Measurements from ENCODE around the gene KRT85. TPM values are rescaled to one million over a fixed set of nuclear protein-coding genes. Genes with fewer than 3 reads are reported as not detected.

KRT85 gene
- total and polyA plus RNA-seq, 2 donors (not counting 3 experiments of a cell fraction or from before 2014, with no cell fraction given), result not detected

GRCh38 chr12:52313926-52314325 is 53.4 kb downstream of the KRT85 start:
- TF ChIP-seq EZH2 (IDR thresholded peaks at IDR 0.05; ENCODE audit: borderline replicate concordance, low read depth, low read length, severe bottlenecking) (no peak), GATA2 (IDR thresholded peaks at IDR 0.05; ENCODE audit: insufficient read depth, insufficient read length, low read depth, low read length) (no peak), FOS (IDR thresholded peaks at IDR 0.05; ENCODE audit: borderline replicate concordance, insufficient read depth, low read length) (no peak), POLR2AphosphoS5 (IDR thresholded peaks at IDR 0.05; ENCODE audit: insufficient read depth, low read depth, low read length) (no peak), JUN (IDR thresholded peaks at IDR 0.05; ENCODE audit: borderline replicate concordance, insufficient read depth, insufficient read length, low read depth) (no peak), MYC (IDR thresholded peaks at IDR 0.05; ENCODE audit: low read depth, low read length) (no peak), POLR2A (IDR thresholded peaks at IDR 0.05; ENCODE audit: low read depth, low read length) (no peak), MAX (IDR thresholded peaks at IDR 0.05; ENCODE audit: insufficient read depth, insufficient read length) (no peak)
- TF ChIP-seq, protein P1, sequence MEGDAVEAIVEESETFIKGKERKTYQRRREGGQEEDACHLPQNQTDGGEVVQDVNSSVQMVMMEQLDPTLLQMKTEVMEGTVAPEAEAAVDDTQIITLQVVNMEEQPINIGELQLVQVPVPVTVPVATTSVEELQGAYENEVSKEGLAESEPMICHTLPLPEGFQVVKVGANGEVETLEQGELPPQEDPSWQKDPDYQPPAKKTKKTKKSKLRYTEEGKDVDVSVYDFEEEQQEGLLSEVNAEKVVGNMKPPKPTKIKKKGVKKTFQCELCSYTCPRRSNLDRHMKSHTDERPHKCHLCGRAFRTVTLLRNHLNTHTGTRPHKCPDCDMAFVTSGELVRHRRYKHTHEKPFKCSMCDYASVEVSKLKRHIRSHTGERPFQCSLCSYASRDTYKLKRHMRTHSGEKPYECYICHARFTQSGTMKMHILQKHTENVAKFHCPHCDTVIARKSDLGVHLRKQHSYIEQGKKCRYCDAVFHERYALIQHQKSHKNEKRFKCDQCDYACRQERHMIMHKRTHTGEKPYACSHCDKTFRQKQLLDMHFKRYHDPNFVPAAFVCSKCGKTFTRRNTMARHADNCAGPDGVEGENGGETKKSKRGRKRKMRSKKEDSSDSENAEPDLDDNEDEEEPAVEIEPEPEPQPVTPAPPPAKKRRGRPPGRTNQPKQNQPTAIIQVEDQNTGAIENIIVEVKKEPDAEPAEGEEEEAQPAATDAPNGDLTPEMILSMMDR (IDR thresholded peaks at IDR 0.05; ENCODE audit: extremely low read depth in 1 of 2, insufficient read depth in 1 of 2, low read depth in 1 of 2, low read length in 2 of 2), result no peak
- Histone ChIP-seq H2AFZ (ENCODE audit: low read depth, low read length) (no peak overlapping the region), H3K79me2 (ENCODE audit: control insufficient read depth, insufficient read depth, low read length) (no peaks in the 10 kb centered on the region), H3K9ac (replicated peaks; ENCODE audit: extremely low read depth, insufficient read depth, low read length) (no peak overlapping the region), H3K4me1 (ENCODE audit: control insufficient read depth, extremely low read depth, insufficient read depth, low read length) (no peaks in the 10 kb centered on the region), H3K4me2 (ENCODE audit: insufficient read depth, low read length) (no peak overlapping the region), H3K27ac (ENCODE audit: insufficient read depth, low read depth, low read length) (no peak overlapping the region), H3K9me1 (replicated peaks; ENCODE audit: control insufficient read depth, extremely low read depth, insufficient read depth, low read length) (no peaks in the 10 kb centered on the region), H3K4me3 (replicated peaks in 1 of 3; ENCODE audit: insufficient read depth in 1 of 3, low read depth in 1 of 3, low read length in 3 of 3) (no peak overlapping the region), H3K9me3 (replicated peaks; ENCODE audit: control insufficient read depth, insufficient read depth, low read length) (no peaks in the 10 kb centered on the region), H4K20me1 (replicated peaks; ENCODE audit: control insufficient read depth, extremely low read depth, insufficient read depth, low read length) (no peaks in the 10 kb centered on the region), H3K27me3 (ENCODE audit: control insufficient read depth in 2 of 2, insufficient read depth in 2 of 2, low read length in 2 of 2) (peaks cover 37 to 43% of the 10 kb centered on the region in 2 experiments), H3K36me3 (ENCODE audit: control insufficient read depth in 2 of 2, extremely low read depth in 1 of 2, insufficient read depth in 2 of 2, low read length in 2 of 2) (no peaks in the 10 kb centered on the region)
- POLR2A ChIA-PET, result no interaction called here
- no TSS peak for BruUV-seq (replicated peaks)
- intact Hi-C loops (cut with micrococcal nuclease), result no loop called here
- dilution Hi-C loops (cut with MboI; ENCODE audit: extremely low pct_ligation_motif_present, low sequenced_read_pairs), result no loop called here
- CTCF ChIA-PET, result interaction anchor here (1.6 to 3.7 kb wide), 2 partner anchors 13 to 14 kb away, joined by 11 to 32 read pairs; no protein-coding TSS in a partner anchor
- FAIRE-seq (no peak), DNase-seq (ENCODE audit: low read depth, low spot score) (no peak)

All from endothelial cell of umbilical vein (primary cell).